ENCODE data around the gene EPHB2. TPM values are rescaled to one million over a fixed set of nuclear protein-coding genes. Genes with fewer than 3 reads are reported as not detected.

Gene EPHB2
- polyA plus RNA-seq, 1 donor from 2014 or later, result 22.8 TPM

GRCh38 chr1:22697980-22698379, 12.7 kb upstream of the EPHB2 start:
- no peaks in the 10 kb centered on the region for H4K20me1 ChIP-seq (ENCODE audit: insufficient read depth)
- no peak for TF ChIP-seq EZH2 (IDR thresholded peaks at IDR 0.05; ENCODE audit: borderline replicate concordance, insufficient read depth, low read length, poor library complexity, severe bottlenecking)
- TF ChIP-seq CTCF (IDR thresholded peaks at IDR 0.05; ENCODE audit: poor library complexity, severe bottlenecking), result no peak
- TF ChIP-seq RAD21 (conservative IDR thresholded peaks at IDR 0.05), result no peak
- TF ChIP-seq POLR2AphosphoS5 (IDR thresholded peaks at IDR 0.05), result no peak
- TF ChIP-seq EP300 (conservative IDR thresholded peaks at IDR 0.05; ENCODE audit: poor library complexity, severe bottlenecking), result no peak
- TF ChIP-seq REST (IDR thresholded peaks at IDR 0.05; ENCODE audit: borderline replicate concordance), result no peak
- TF ChIP-seq SMC3 (conservative IDR thresholded peaks at IDR 0.05; ENCODE audit: poor library complexity), result no peak
- no peak for TF ChIP-seq TAF1 (IDR thresholded peaks at IDR 0.05; ENCODE audit: low read depth)
- no peak for TF ChIP-seq MXI1 (conservative IDR thresholded peaks at IDR 0.05; ENCODE audit: poor library complexity, severe bottlenecking)
- H3K79me2 ChIP-seq (replicated peaks; ENCODE audit: insufficient read depth, low read length), result no peaks in the 10 kb centered on the region
- no peak overlapping the region for H3K27ac ChIP-seq (ENCODE audit: low read length)
- no peaks in the 10 kb centered on the region for H3K9me3 ChIP-seq (ENCODE audit: low read length)
- H3K9me2 ChIP-seq (ENCODE audit: insufficient read depth, low read length), result no peaks in the 10 kb centered on the region
- H3K9ac ChIP-seq (ENCODE audit: low read length), result no peak overlapping the region
- H2AFZ ChIP-seq (ENCODE audit: low read depth, low read length), result no peak overlapping the region
- no peaks in the 10 kb centered on the region for H3K27me3 ChIP-seq (ENCODE audit: insufficient read depth, low read depth, low read length)
- H3F3A ChIP-seq (ENCODE audit: insufficient read depth, low read length, poor library complexity, severe bottlenecking), result no peaks in the 10 kb centered on the region
- H3K4me2 ChIP-seq (ENCODE audit: low read length), result no peak overlapping the region
- H3K36me3 ChIP-seq (ENCODE audit: insufficient read depth, low read length), result no peaks in the 10 kb centered on the region
- no peak overlapping the region for H3K4me3 ChIP-seq (ENCODE audit: low read length)

GRCh38 chr1:22699681-22700520, 10.7 kb upstream of the EPHB2 start:
- no peaks in the 10 kb centered on the region for H3F3A ChIP-seq (ENCODE audit: insufficient read depth, low read length, poor library complexity, severe bottlenecking)
- H3K9me3 ChIP-seq (ENCODE audit: low read length), result no peaks in the 10 kb centered on the region
- no peak overlapping the region for H3K9ac ChIP-seq (ENCODE audit: low read length)
- no peak for TF ChIP-seq EP300 (conservative IDR thresholded peaks at IDR 0.05; ENCODE audit: poor library complexity, severe bottlenecking)
- no peak for TF ChIP-seq CTCF (IDR thresholded peaks at IDR 0.05; ENCODE audit: poor library complexity, severe bottlenecking)
- no peak for TF ChIP-seq EZH2 (IDR thresholded peaks at IDR 0.05; ENCODE audit: borderline replicate concordance, insufficient read depth, low read length, poor library complexity, severe bottlenecking)
- no peak for TF ChIP-seq SMC3 (conservative IDR thresholded peaks at IDR 0.05; ENCODE audit: poor library complexity)
- TF ChIP-seq POLR2AphosphoS5 (IDR thresholded peaks at IDR 0.05), result no peak
- TF ChIP-seq MXI1 (conservative IDR thresholded peaks at IDR 0.05; ENCODE audit: poor library complexity, severe bottlenecking), result no peak
- TF ChIP-seq TAF1 (IDR thresholded peaks at IDR 0.05; ENCODE audit: low read depth), result no peak
- TF ChIP-seq RAD21 (conservative IDR thresholded peaks at IDR 0.05), result no peak
- no peak for TF ChIP-seq REST (IDR thresholded peaks at IDR 0.05; ENCODE audit: borderline replicate concordance)
- no peak overlapping the region for H3K4me2 ChIP-seq (ENCODE audit: low read length)
- no peak overlapping the region for H2AFZ ChIP-seq (ENCODE audit: low read depth, low read length)
- no peaks in the 10 kb centered on the region for H3K36me3 ChIP-seq (ENCODE audit: insufficient read depth, low read length)
- no peak overlapping the region for H3K4me3 ChIP-seq (ENCODE audit: low read length)
- no peaks in the 10 kb centered on the region for H3K79me2 ChIP-seq (replicated peaks; ENCODE audit: insufficient read depth, low read length)
- no peaks in the 10 kb centered on the region for H4K20me1 ChIP-seq (ENCODE audit: insufficient read depth)
- H3K27ac ChIP-seq (ENCODE audit: low read length), result no peak overlapping the region
- no peaks in the 10 kb centered on the region for H3K9me2 ChIP-seq (ENCODE audit: insufficient read depth, low read length)
- no peaks in the 10 kb centered on the region for H3K27me3 ChIP-seq (ENCODE audit: insufficient read depth, low read depth, low read length)
